ENCODE data around the gene PUSL1. TPM values are rescaled to one million over a fixed set of nuclear protein-coding genes. Genes with fewer than 3 reads are reported as not detected.
A peak's percentile ranks its signal among the peaks of the same experiment; 100 is the strongest.

PUSL1 gene
- total and polyA plus RNA-seq, 2 experiments from 2014 or later: 30.9 to 36.2 TPM

DNA sequence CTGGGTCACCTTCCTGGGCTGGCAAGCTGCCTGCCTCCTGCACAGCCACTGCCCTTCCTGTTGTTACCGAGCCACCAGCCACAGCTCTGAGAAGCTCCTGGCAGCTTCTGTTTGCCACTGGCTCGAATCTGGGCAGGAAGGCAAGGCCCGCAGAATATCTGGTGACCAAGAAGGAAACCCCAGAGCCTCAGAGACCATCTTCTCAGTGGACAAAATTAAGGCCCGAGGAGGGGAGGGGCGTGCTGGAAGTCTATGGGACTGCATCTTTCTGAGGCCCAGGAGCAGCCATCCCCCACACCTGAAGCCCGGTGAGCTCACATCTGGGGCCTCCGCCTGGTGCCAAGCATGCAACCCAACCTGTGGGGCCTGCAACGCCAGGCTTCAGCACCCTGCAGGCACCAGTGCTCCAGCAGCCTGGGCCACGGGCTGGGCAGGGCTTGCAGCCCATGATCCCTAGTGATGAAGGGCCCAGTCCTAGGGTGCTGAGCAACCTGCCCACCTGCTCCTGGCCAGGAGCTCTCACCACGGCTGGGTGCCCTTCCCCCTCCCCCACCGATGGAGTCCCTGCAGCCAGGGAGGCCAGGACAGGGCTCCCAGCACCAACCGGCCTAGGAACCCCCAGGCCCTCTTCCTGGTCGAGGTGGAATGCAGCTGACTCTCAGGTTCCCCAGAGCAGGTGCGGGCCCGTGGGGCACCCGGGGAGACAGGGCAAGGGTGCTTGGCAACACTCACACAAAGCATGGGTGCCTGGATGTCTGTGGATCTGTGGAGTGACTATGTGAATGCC, 17.1 kb downstream of the PUSL1 start:
- in situ Hi-C loops (cut with MboI): no loop called here
- Histone ChIP-seq H3K9ac (peak overlapping the region; percentile 97), H4K20me1 (ENCODE audit: insufficient read depth) (no peaks in the 10 kb centered on the region), H2AFZ (peak overlapping the region; percentile 51; the same call in 1 of the 2 replicates), H3F3A (ENCODE audit: insufficient read depth) (no peaks in the 10 kb centered on the region), H3K4me1 (ENCODE audit: insufficient read depth) (peaks cover 16% of the 10 kb centered on the region), H3K9me3 (ENCODE audit: low read depth) (no peaks in the 10 kb centered on the region), H3K36me3 (ENCODE audit: low read depth) (no peaks in the 10 kb centered on the region), H3K4me3 (peak overlapping the region; percentile 89), H3K27me3 (replicated peaks; ENCODE audit: insufficient read depth) (no peaks in the 10 kb centered on the region), H3K4me2 (ENCODE audit: unreplicated experiment) (peak overlapping the region; percentile 80), H3K9me2 (ENCODE audit: insufficient read depth) (no peaks in the 10 kb centered on the region), H3K79me2 (ENCODE audit: insufficient read depth) (peaks cover 57% of the 10 kb centered on the region), H3K27ac (peak overlapping the region; percentile 56)
- DNase-seq: no peak
- TF ChIP-seq EZH2 (IDR thresholded peaks at IDR 0.05; ENCODE audit: insufficient read depth, poor library complexity, severe bottlenecking) (no peak), EZH2phosphoT487 (IDR thresholded peaks at IDR 0.05; ENCODE audit: insufficient read depth, low read depth) (no peak)
- WGBS, 2 experiments (ENCODE audit: low coverage in 1 of 2, low lambda C conversion rate in 2 of 2, missing lambda C conversion rate in 2 of 2): 61 to 64% methylated on average over 16 of the region's 16 CpGs

DNA sequence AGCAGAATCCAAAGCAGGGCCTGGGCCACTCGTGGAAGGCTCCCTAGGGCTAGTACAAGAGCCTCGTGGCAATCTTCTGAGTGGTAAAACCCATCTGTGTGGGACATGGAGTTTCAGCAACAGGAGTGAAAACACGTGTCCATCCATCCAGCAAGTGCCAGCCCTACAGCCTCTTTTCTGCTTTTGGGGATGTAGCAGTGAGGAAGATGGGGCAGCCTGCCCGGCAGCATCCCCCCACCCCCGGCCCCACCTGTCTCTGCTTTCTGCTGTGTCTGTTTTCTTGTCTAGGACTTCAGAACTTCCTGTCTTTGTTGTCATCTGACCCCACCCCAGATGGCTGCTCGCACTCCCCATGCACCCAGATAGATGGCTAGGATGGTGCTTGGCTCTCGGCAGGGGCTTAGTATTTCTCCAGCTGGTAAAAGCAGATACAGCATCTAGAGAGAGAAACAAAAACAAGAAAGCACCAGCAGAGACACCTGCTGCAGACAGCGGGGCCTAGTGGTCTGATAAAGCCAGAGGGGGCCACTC, 17.7 kb downstream of the PUSL1 start:
- no peaks in the 10 kb centered on the region for H3F3A ChIP-seq (ENCODE audit: insufficient read depth)
- H3K27me3 ChIP-seq (replicated peaks; ENCODE audit: insufficient read depth): no peaks in the 10 kb centered on the region
- no peaks in the 10 kb centered on the region for H3K36me3 ChIP-seq (ENCODE audit: low read depth)
- DNase-seq: no peak
- TF ChIP-seq EZH2phosphoT487 (IDR thresholded peaks at IDR 0.05; ENCODE audit: insufficient read depth, low read depth): no peak
- TF ChIP-seq EZH2 (IDR thresholded peaks at IDR 0.05; ENCODE audit: insufficient read depth, poor library complexity, severe bottlenecking): no peak
- H2AFZ ChIP-seq: no peak overlapping the region
- H3K79me2 ChIP-seq (ENCODE audit: insufficient read depth): peaks cover 50% of the 10 kb centered on the region
- no peaks in the 10 kb centered on the region for H3K9me2 ChIP-seq (ENCODE audit: insufficient read depth)
- in situ Hi-C loops (cut with MboI): no loop called here
- H3K9me3 ChIP-seq (ENCODE audit: low read depth): no peaks in the 10 kb centered on the region
- H3K27ac ChIP-seq: no peak overlapping the region
- peaks cover 22% of the 10 kb centered on the region for H3K4me1 ChIP-seq (ENCODE audit: insufficient read depth)
- peak overlapping the region; percentile 97; the same call in 1 of the 2 replicates for H3K9ac ChIP-seq
- peak overlapping the region; percentile 80 for H3K4me2 ChIP-seq (ENCODE audit: unreplicated experiment)
- WGBS, 2 experiments (ENCODE audit: low coverage in 1 of 2, low lambda C conversion rate in 2 of 2, missing lambda C conversion rate in 2 of 2): 49 to 50% methylated on average over 8 of the region's 8 CpGs
- no peak overlapping the region for H3K4me3 ChIP-seq
- no peaks in the 10 kb centered on the region for H4K20me1 ChIP-seq (ENCODE audit: insufficient read depth)

- Histone ChIP-seq H3K4me1 (ENCODE audit: insufficient read depth) (peaks cover 26% of the 10 kb centered on the region), H3K9me3 (ENCODE audit: low read depth) (no peaks in the 10 kb centered on the region), H3K27me3 (replicated peaks; ENCODE audit: insufficient read depth) (no peaks in the 10 kb centered on the region), H4K20me1 (ENCODE audit: insufficient read depth) (no peaks in the 10 kb centered on the region), H3K9ac (no peak overlapping the region), H2AFZ (no peak overlapping the region), H3K4me3 (no peak overlapping the region), H3K79me2 (ENCODE audit: insufficient read depth) (peaks cover 39% of the 10 kb centered on the region), H3K4me2 (ENCODE audit: unreplicated experiment) (no peak overlapping the region), H3K27ac (no peak overlapping the region), H3F3A (ENCODE audit: insufficient read depth) (no peaks in the 10 kb centered on the region), H3K36me3 (ENCODE audit: low read depth) (no peaks in the 10 kb centered on the region), H3K9me2 (ENCODE audit: insufficient read depth) (no peaks in the 10 kb centered on the region)
- TF ChIP-seq EZH2phosphoT487 (IDR thresholded peaks at IDR 0.05; ENCODE audit: insufficient read depth, low read depth) (no peak), EZH2 (IDR thresholded peaks at IDR 0.05; ENCODE audit: insufficient read depth, poor library complexity, severe bottlenecking) (no peak)
- no peak for DNase-seq
- 87 to 88% methylated on average over 37 to 40 of the region's 40 CpGs for WGBS, 2 experiments (ENCODE audit: low coverage in 1 of 2, low lambda C conversion rate in 2 of 2, missing lambda C conversion rate in 2 of 2)
- in situ Hi-C loops (cut with MboI): no loop called here
Observed at GRCh38 chr1:1327291-1327690, 18.9 kb downstream of the PUSL1 start.

GRCh38 chr1:1328254-1328653, 19.9 kb downstream of the PUSL1 start:
- Histone ChIP-seq H3K36me3 (ENCODE audit: low read depth) (no peaks in the 10 kb centered on the region), H3K4me2 (ENCODE audit: unreplicated experiment) (no peak overlapping the region), H3K27me3 (replicated peaks; ENCODE audit: insufficient read depth) (no peaks in the 10 kb centered on the region), H3F3A (ENCODE audit: insufficient read depth) (no peaks in the 10 kb centered on the region), H3K9me2 (ENCODE audit: insufficient read depth) (no peaks in the 10 kb centered on the region), H4K20me1 (ENCODE audit: insufficient read depth) (no peaks in the 10 kb centered on the region), H3K9me3 (ENCODE audit: low read depth) (no peaks in the 10 kb centered on the region), H3K79me2 (ENCODE audit: insufficient read depth) (peaks cover 32% of the 10 kb centered on the region), H3K4me3 (no peak overlapping the region), H3K4me1 (ENCODE audit: insufficient read depth) (peaks cover 26% of the 10 kb centered on the region), H3K27ac (no peak overlapping the region), H3K9ac (no peak overlapping the region), H2AFZ (no peak overlapping the region)
- no peak for TF ChIP-seq EZH2 (IDR thresholded peaks at IDR 0.05; ENCODE audit: insufficient read depth, poor library complexity, severe bottlenecking)
- no peak for TF ChIP-seq EZH2phosphoT487 (IDR thresholded peaks at IDR 0.05; ENCODE audit: insufficient read depth, low read depth)
- in situ Hi-C loops (cut with MboI): no loop called here
- no peak for DNase-seq
- WGBS, 2 experiments (ENCODE audit: low coverage in 1 of 2, low lambda C conversion rate in 2 of 2, missing lambda C conversion rate in 2 of 2): 69 to 72% methylated on average over 13 of the region's 15 CpGs
